Cerebellar cortex (tissue), 1 donor: ENCODE data around the gene NAA16.

Experiments used
- DNase-seq: peaks from one replicate; pipeline ENCODE4 v3.0.0-alpha.2; 2015; ENCODE audit warnings: low spot score

Gene NAA16

GRCh38 chr13:41304551-41304950 lies 6.5 kb upstream of the NAA16 start:
- no peak for DNase-seq

- no peak for DNase-seq
Measured at GRCh38 chr13:41306271-41307145, 4.6 kb upstream of the NAA16 start.

GRCh38 chr13:41307884-41308640 lies 3.0 kb upstream of the NAA16 start:
- no peak for DNase-seq

- peak; percentile 22 for DNase-seq
Measured at GRCh38 chr13:41311406-41312175, 524 bp downstream of the NAA16 start.

GRCh38 chr13:41312176-41312500 lies 1.1 kb downstream of the NAA16 start:
- DNase-seq: peak; percentile 22

- DNase-seq: no peak
Measured at GRCh38 chr13:41313117-41313516, 2.0 kb downstream of the NAA16 start.

GRCh38 chr13:41313659-41314197 lies 2.7 kb downstream of the NAA16 start:
- no peak for DNase-seq

GRCh38 chr13:41315443-41316047 lies 4.5 kb downstream of the NAA16 start:
- no peak for DNase-seq

- no peak for DNase-seq
Measured at GRCh38 chr13:41317243-41317642, 6.2 kb downstream of the NAA16 start.

- no peak for DNase-seq
Measured at GRCh38 chr13:41325752-41326151, 14.7 kb downstream of the NAA16 start.

- no peak for DNase-seq
Measured at GRCh38 chr13:41326661-41327060, 15.6 kb downstream of the NAA16 start.

- no peak for DNase-seq
Measured at GRCh38 chr13:41327994-41328790, 17.1 kb downstream of the NAA16 start.

GRCh38 chr13:41332829-41333228 lies 21.8 kb downstream of the NAA16 start:
- DNase-seq: peak; percentile 29

- no peak for DNase-seq
Measured at GRCh38 chr13:41334810-41335209, 23.7 kb downstream of the NAA16 start.

GRCh38 chr13:41344358-41344757 lies 33.3 kb downstream of the NAA16 start:
- DNase-seq: no peak

- DNase-seq: no peak
Measured at GRCh38 chr13:41345165-41345913, 34.3 kb downstream of the NAA16 start.

GRCh38 chr13:41345914-41346589 lies 35.0 kb downstream of the NAA16 start:
- DNase-seq: no peak

GRCh38 chr13:41352935-41353840 lies 42.1 kb downstream of the NAA16 start:
- peak; percentile 59 for DNase-seq

GRCh38 chr13:41354416-41354815 lies 43.3 kb downstream of the NAA16 start:
- DNase-seq: no peak
